ENCODE results near the gene PIN1. TPM values are rescaled to one million over a fixed set of nuclear protein-coding genes. Genes with fewer than 3 reads are reported as not detected.

PIN1 gene
- total and polyA plus RNA-seq, 2 donors from 2014 or later, result 57.7 to 143 TPM

GRCh38 chr19:9891609-9892373 is 56.7 kb downstream of the PIN1 start:
- H3K27ac ChIP-seq (ENCODE audit: low read depth in 2 of 2, low read length in 2 of 2), result no peak overlapping the region
- intact Hi-C loops (cut with DNase I), result no loop called here
- H3K36me3 ChIP-seq (ENCODE audit: control insufficient read depth in 2 of 3, insufficient read depth in 3 of 3, low read length in 3 of 3), result no peaks in the 10 kb centered on the region
- H3K4me1 ChIP-seq (ENCODE audit: control insufficient read depth in 2 of 3, insufficient read depth in 2 of 3, low read depth in 1 of 3, low read length in 3 of 3), result no peaks in the 10 kb centered on the region
- FAIRE-seq (no peak), DNase-seq (no peak)
- H3K27me3 ChIP-seq (ENCODE audit: control insufficient read depth, insufficient read depth, low read length), result no peaks in the 10 kb centered on the region
- H3K9me3 ChIP-seq (ENCODE audit: control insufficient read depth in 2 of 3, insufficient read depth in 1 of 3, low read length in 3 of 3), result no peaks in the 10 kb centered on the region
- no peak for TF ChIP-seq CTCF (IDR thresholded peaks at IDR 0.05; ENCODE audit: borderline replicate concordance, extremely low read depth, insufficient read depth)
- no peak overlapping the region for H3K4me3 ChIP-seq (ENCODE audit: low read length in 3 of 3)
- H3K9ac ChIP-seq (ENCODE audit: low read length in 3 of 3), result no peak overlapping the region

Other genes with a start within 250 kb of the PIN1 start
- 35.5 TPM for gene ZNF561, start 214.1 kb upstream of the PIN1 start, total RNA-seq
- 13.3 TPM for gene ZNF561, start 214.1 kb upstream of the PIN1 start, polyA plus RNA-seq (ENCODE audit: insufficient read depth, low read depth, low replicate concordance)
- gene ZNF562, start 160.2 kb upstream of the PIN1 start, total RNA-seq, result 37.6 TPM
- gene ZNF562, start 160.2 kb upstream of the PIN1 start, polyA plus RNA-seq (ENCODE audit: insufficient read depth, low read depth, low replicate concordance), result 4.9 TPM
- gene ZNF846, start 66.6 kb upstream of the PIN1 start, total RNA-seq, result 17.7 TPM
- gene ZNF846, start 66.6 kb upstream of the PIN1 start, polyA plus RNA-seq (ENCODE audit: insufficient read depth, low read depth, low replicate concordance), result 5.8 TPM
- 22.2 TPM for gene FBXL12, start 16.2 kb upstream of the PIN1 start, total RNA-seq
- gene FBXL12, start 16.2 kb upstream of the PIN1 start, polyA plus RNA-seq (ENCODE audit: insufficient read depth, low read depth, low replicate concordance), result 12.7 TPM
- 322 TPM for gene UBL5, start 7.4 kb upstream of the PIN1 start, total RNA-seq
- gene UBL5, start 7.4 kb upstream of the PIN1 start, polyA plus RNA-seq (ENCODE audit: insufficient read depth, low read depth, low replicate concordance), result 968 TPM
- 2.1 TPM for gene OLFM2, start 101.2 kb downstream of the PIN1 start, total RNA-seq
- gene OLFM2, start 101.2 kb downstream of the PIN1 start, polyA plus RNA-seq (ENCODE audit: insufficient read depth, low read depth, low replicate concordance), result 5.4 TPM
- 5.1 TPM for gene COL5A3, start 175.2 kb downstream of the PIN1 start, total RNA-seq
- gene COL5A3, start 175.2 kb downstream of the PIN1 start, polyA plus RNA-seq (ENCODE audit: insufficient read depth, low read depth, low replicate concordance), result 0.97 TPM
- not detected for gene RDH8, start 178.2 kb downstream of the PIN1 start, total RNA-seq
- not detected for gene RDH8, start 178.2 kb downstream of the PIN1 start, polyA plus RNA-seq (ENCODE audit: insufficient read depth, low read depth, low replicate concordance)

Measured in kidney (tissue), 14 donors.